Keratinocyte (primary cell): ENCODE results near the gene ROR2. TPM values are rescaled to one million over a fixed set of nuclear protein-coding genes. Genes with fewer than 3 reads are reported as not detected.

ENCODE experiments used
- DNase-seq: peaks from one replicate; pipeline ENCODE4 v3.0.0-alpha.2; 2011; ENCODE audit warnings: low read depth, missing footprints, low spot score
- FAIRE-seq: peaks from 2 replicates; lab custom pipeline; 2011; peaks lifted over from hg19 to GRCh38; lab: Jason Lieb, UNC
- H2AFZ ChIP-seq: 2 replicates; pipeline ENCODE4 v1.6.0; 2012; ENCODE audit warnings: low read length, control low read depth, inconsistent platforms; ENCODE audit not compliant: control insufficient read depth
- H3K27ac ChIP-seq: 2 replicates; pipeline ENCODE4 v1.5.1; 2011; ENCODE audit warnings: low read length; ENCODE audit not compliant: control insufficient read depth, insufficient read depth
- H3K27me3 ChIP-seq: 3 replicates; pipeline ENCODE4 v1.6.0; 2011; ENCODE audit warnings: low read length; ENCODE audit not compliant: control insufficient read depth, insufficient read depth; ENCODE audit errors: extremely low read depth
- H3K36me3 ChIP-seq, 2 experiments: 2 replicates in 1 of 2; 3 replicates in 1 of 2; pipeline ENCODE4 v1.5.1; 2011; ENCODE audit warnings: low read length in 2 of 2, mild to moderate bottlenecking in 1 of 2; ENCODE audit not compliant: control insufficient read depth in 2 of 2, insufficient read depth in 2 of 2; ENCODE audit errors: extremely low read depth in 1 of 2
- H3K4me1 ChIP-seq: 3 replicates; pipeline ENCODE4 v1.5.1; 2011; ENCODE audit warnings: low read length; ENCODE audit not compliant: control insufficient read depth, insufficient read depth; ENCODE audit errors: extremely low read depth
- H3K4me2 ChIP-seq: 3 replicates; pipeline ENCODE4 v1.6.0; 2011; ENCODE audit warnings: low read depth, low read length; ENCODE audit not compliant: control insufficient read depth, insufficient read depth; ENCODE audit errors: extremely low read depth
- H3K4me3 ChIP-seq, 3 experiments: fragments of 200-600 bp in 1 of 3; sonication (generic) in 1 of 3; 2 replicates in 2 of 3; 3 replicates in 1 of 3; pipeline ENCODE4 v1.5.1; 2011 to 2016; ENCODE audit warnings: low read length in 3 of 3, mild to moderate bottlenecking in 3 of 3, control low read depth in 2 of 3, inconsistent platforms in 1 of 3, low read depth in 1 of 3, mixed read lengths in 1 of 3, mixed run types in 1 of 3, moderate library complexity in 1 of 3; ENCODE audit not compliant: control insufficient read depth in 2 of 3, insufficient read depth in 2 of 3; ENCODE audit errors: extremely low read depth in 1 of 3
- H3K79me2 ChIP-seq: 2 replicates; pipeline ENCODE4 v1.6.0; 2012; ENCODE audit warnings: low read length; ENCODE audit not compliant: control insufficient read depth, insufficient read depth
- H3K9ac ChIP-seq: 3 replicates; pipeline ENCODE4 v1.6.0; 2011; ENCODE audit warnings: low read length; ENCODE audit not compliant: control insufficient read depth, insufficient read depth; ENCODE audit errors: extremely low read depth
- H3K9me1 ChIP-seq: 3 replicates; pipeline ENCODE4 v1.6.0; 2011; ENCODE audit warnings: low read length; ENCODE audit not compliant: control insufficient read depth, insufficient read depth; ENCODE audit errors: extremely low read depth
- H3K9me3 ChIP-seq: 2 replicates; pipeline ENCODE4 v1.5.1; 2012; ENCODE audit warnings: low read depth, low read length; ENCODE audit not compliant: control insufficient read depth
- H4K20me1 ChIP-seq: 3 replicates; pipeline ENCODE4 v1.6.0; 2011; ENCODE audit warnings: low read length; ENCODE audit not compliant: control insufficient read depth, insufficient read depth; ENCODE audit errors: extremely low read depth
- CTCF ChIP-seq, 3 experiments: IDR thresholded peaks in 1 of 3; conservative IDR thresholded peaks in 1 of 3; optimal IDR thresholded peaks in 1 of 3; 2 replicates in 2 of 3; 3 replicates in 1 of 3; pipeline versions ENCODE3 to v1.5.1; 2011; ENCODE audit warnings: low read length in 3 of 3, mild to moderate bottlenecking in 3 of 3, moderate library complexity in 2 of 3, control low read depth in 1 of 3, inconsistent platforms in 1 of 3; ENCODE audit not compliant: insufficient read depth in 2 of 3; ENCODE audit errors: extremely low read depth in 1 of 3
- EZH2 ChIP-seq: IDR thresholded peaks from one replicate; pipeline ENCODE4 v1.6.1; 2012; ENCODE audit warnings: inconsistent platforms, mild to moderate bottlenecking, low read length, moderate library complexity
- dilution Hi-C: fragments of 300-500 bp; cut with MboI; formaldehyde crosslinking; loops from one replicate; pipeline ENCODE4 v1.7.0; 2020; ENCODE audit warnings: low sequenced_read_pairs; ENCODE audit not compliant: extremely low pct_ligation_motif_present
- polyA plus RNA-seq, 5 experiments: library from polyadenylated mRNA; depleted of rRNA in 3 of 5; stranded (reverse) in 3 of 5; stranded (forward) in 1 of 5; unstranded in 1 of 5; fragments of >200 nt; gene quantifications; 1 replicate in 1 of 5; 2 replicates in 3 of 5; 3 replicates in 1 of 5; pipeline versions ENCODE4 v1.2.1 to v1.2.3, GENCODE V29; 2011 to 2012; ENCODE audit warnings: missing spikeins in 2 of 5, low read depth in 1 of 5, low replicate concordance in 1 of 5

ROR2 gene
- polyA plus RNA-seq, 1 donor (not counting 4 experiments of a cell fraction or from before 2014, with no cell fraction given), result 0.22 TPM

- Histone ChIP-seq H3K27ac (no peak overlapping the region), H3K36me3 (no peaks in the 10 kb centered on the region), H3K9ac (no peak overlapping the region), H3K4me1 (no peaks in the 10 kb centered on the region), H3K27me3 (peaks cover 18% of the 10 kb centered on the region), H3K4me2 (no peak overlapping the region), H3K4me3 (no peak overlapping the region), H3K9me3 (no peaks in the 10 kb centered on the region), H3K79me2 (no peaks in the 10 kb centered on the region), H2AFZ (no peak overlapping the region), H3K9me1 (no peaks in the 10 kb centered on the region), H4K20me1 (no peaks in the 10 kb centered on the region)
- TF ChIP-seq EZH2, result no peak
- TF ChIP-seq CTCF (optimal IDR thresholded peaks at IDR 0.05 in 1 of 3, IDR thresholded peaks at IDR 0.05 in 1 of 3, conservative IDR thresholded peaks at IDR 0.05 in 1 of 3; ENCODE audit: extremely low read depth in 1 of 3, insufficient read depth in 2 of 3, low read length in 3 of 3), result no peak
- no peak for DNase-seq
- dilution Hi-C loops, result no loop called here
- FAIRE-seq, result no peak
Observed at GRCh38 chr9:91991721-91992341, 41.8 kb upstream of the ROR2 start.

DNA sequence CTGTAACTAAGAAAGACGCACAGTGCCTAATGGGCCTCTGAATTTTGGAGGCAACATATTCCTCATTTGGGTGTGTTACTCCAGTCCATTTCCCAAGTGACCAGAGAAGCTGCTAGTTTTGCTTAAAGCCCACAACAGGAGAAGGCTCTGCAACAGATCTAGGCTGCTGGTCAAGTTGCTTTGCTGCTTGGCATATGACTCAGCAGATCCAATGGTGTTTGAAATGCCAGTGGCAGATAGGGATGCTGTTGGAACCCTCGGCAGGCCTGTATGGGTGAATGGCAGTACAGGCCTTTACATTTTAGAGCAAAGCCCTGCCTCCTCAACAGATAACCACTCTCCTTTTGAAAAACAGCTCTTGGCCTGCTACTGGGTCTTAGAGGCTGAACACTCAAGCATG, 36.2 kb upstream of the ROR2 start:
- TF ChIP-seq EZH2 (no peak), CTCF (optimal IDR thresholded peaks at IDR 0.05 in 1 of 3, IDR thresholded peaks at IDR 0.05 in 1 of 3, conservative IDR thresholded peaks at IDR 0.05 in 1 of 3; ENCODE audit: extremely low read depth in 1 of 3, insufficient read depth in 2 of 3, low read length in 3 of 3) (no peak)
- no peak for DNase-seq
- dilution Hi-C loops, result no loop called here

More for the DNA sequence above, 36.2 kb upstream of the ROR2 start:
- H3K79me2 ChIP-seq, result no peaks in the 10 kb centered on the region
- H3K9me3 ChIP-seq, result no peaks in the 10 kb centered on the region
- H3K4me1 ChIP-seq, result no peaks in the 10 kb centered on the region
- no peak overlapping the region for H2AFZ ChIP-seq
- no peak overlapping the region for H3K27ac ChIP-seq
- no peaks in the 10 kb centered on the region for H3K36me3 ChIP-seq
- no peak overlapping the region for H3K4me3 ChIP-seq
- H3K9ac ChIP-seq, result no peak overlapping the region
- no peaks in the 10 kb centered on the region for H3K9me1 ChIP-seq
- H3K27me3 ChIP-seq, result no peaks in the 10 kb centered on the region
- no peak for FAIRE-seq
- H4K20me1 ChIP-seq, result no peaks in the 10 kb centered on the region
- no peak overlapping the region for H3K4me2 ChIP-seq
